ENCODE results near the gene TPRG1L.

TPRG1L gene

DNA sequence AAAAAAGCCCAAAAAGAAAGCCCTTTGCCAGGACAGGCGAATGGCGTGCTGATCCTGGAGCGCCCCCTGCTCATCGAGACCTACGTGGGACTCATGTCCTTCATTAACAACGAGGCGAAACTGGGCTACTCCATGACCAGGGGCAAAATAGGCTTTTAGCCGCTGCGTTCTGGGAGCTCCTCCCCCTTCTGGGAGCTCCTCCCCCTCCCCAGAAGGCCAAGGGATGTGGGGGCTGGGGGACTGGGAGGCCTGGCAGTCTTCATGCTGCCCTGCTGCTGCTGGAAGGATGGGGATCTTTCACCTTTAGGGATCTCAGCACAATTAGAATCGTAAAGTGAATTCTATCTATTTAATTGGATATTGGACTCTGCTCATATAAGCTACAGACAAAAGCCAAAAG, 3.6 kb downstream of the TPRG1L start:
- DNase-seq (ENCODE audit: low read depth), result no peak

DNA sequence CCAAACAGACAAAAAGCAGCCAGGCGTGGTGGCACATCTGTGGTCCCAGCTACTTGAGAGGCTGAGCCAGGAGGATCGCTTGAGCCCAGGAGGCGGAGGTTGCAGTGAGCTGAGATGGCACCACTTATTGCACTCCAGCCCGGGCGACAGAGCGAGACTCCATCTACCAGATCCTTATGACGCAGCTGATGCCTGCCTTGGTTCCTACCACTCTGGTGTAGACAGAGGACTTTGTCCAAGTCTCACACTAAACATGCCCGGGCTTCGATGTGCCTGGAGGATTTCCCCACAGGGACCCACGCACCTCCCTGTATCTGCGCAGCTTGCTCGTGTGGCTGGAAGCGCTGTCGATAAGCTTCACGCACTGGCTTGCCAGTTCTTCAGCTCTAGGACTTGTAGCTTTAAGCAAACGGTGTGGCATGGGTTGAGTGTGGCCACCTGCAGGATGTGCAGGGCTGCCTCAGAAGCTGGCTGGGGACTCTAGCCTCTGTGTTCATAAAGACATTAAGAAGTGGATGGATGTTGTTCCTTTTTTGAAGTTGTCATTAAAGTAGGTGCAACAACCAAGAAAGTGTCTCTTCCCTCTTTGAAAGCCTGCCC, 4.8 kb downstream of the TPRG1L start:
- DNase-seq (ENCODE audit: low read depth), result no peak

DNA sequence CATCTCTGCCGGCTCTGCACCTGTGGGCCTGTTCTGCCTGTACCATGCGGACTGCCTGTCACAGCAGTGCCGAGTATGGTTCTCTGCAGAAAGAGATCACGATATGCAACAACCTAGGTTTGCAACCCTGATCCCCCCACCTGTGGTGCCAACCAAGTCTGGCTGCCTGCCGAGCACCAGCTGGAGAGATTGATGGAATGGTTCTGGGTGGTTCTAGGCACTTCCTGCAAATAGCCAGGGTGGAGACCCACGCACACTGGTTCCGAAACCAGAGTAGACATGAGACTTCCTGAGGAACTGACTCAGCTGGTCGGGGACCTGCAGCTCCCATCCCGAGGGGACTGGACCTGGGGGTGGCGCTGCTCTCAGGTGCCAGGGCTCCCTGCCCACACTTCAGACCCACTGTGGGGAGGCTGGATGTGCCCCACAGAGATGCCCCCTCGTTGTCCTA, 5.4 kb downstream of the TPRG1L start:
- no peak for DNase-seq (ENCODE audit: low read depth)

DNA sequence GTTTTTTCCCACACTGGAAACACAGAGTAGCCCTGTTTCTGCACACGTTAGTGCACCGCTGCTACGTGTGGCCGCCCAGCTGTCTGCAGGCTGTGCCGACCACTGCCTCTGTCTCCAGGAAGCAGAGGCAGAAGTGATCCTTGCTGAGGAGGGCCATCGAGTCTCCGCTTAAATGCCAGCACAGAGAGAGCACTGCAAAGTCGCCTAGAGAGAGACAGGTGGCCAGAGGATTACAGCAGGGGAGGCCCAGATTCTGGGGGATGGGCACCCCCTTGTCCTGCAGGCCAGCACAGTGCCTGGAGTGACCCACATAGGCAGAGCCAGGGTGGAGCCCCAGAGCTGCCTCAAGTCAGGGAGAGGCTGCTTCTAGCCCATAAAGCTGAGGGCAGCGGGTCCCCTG, 6.1 kb downstream of the TPRG1L start:
- DNase-seq (ENCODE audit: low read depth), result no peak

DNA sequence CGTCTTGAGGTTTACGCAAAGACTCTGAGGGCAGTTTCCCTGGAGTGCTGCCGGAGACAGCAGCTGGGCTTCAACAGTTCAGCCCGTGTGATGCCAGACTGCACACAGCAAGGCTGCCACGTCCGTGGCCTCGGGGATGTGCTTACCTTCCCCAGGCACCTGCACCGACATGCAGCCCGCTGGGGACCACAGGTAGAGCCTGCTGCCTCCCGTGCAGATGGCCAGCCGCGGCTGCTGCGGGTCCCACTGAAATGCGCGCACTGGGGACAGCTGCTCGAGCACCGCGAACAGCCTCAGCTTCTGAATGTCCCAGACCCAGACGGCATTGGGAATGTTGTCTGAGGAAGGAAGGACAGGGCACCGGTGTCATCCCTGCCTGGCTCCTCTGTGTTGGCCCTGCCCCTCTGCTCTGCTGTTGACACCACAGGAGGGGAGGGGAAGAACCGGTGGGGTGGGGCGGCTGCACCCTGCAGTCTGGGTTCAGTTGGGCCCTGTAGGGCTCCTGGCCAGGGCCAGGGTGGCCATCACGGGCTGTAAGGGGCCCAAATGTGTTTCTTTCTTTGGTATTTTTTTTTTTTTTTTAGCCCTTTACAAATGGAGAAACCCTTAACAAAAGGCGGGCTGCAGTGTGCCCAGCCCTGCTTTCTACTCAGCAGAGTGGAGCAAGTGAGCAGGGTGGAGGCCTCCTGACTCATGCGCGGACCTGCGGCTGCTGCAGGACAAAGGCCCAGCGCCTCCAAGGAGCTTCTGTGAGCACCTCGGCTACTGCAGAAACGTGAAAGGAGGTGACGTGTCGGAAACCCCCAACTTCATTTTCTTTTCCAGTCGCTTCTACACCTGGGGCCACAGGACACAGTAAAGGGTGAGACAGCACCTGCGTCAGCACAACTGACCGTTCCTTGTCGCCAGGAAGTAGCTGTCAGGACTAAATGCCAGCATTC, 6.8 kb downstream of the TPRG1L start:
- DNase-seq (ENCODE audit: low read depth), result no peak

DNA sequence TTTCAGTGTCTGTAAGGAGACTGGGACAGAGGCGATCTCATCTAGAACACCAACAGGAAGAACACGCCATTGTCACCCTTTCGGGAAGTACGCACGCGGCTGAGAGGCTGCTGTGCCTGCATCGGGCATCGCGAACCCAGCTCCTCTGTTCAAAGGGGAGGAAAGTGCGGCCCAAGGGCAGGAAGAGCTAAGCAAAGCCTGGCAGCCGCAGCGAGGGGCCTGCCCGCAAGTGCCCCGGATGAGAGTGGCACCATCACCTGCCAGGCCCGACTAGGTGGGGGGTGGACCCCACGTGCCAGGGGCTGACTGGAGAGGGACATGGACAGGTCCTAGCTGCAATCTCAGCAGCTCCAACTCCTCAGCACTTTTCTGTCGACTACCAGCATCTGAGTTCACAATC, 7.5 kb downstream of the TPRG1L start:
- DNase-seq (ENCODE audit: low read depth), result no peak

DNA sequence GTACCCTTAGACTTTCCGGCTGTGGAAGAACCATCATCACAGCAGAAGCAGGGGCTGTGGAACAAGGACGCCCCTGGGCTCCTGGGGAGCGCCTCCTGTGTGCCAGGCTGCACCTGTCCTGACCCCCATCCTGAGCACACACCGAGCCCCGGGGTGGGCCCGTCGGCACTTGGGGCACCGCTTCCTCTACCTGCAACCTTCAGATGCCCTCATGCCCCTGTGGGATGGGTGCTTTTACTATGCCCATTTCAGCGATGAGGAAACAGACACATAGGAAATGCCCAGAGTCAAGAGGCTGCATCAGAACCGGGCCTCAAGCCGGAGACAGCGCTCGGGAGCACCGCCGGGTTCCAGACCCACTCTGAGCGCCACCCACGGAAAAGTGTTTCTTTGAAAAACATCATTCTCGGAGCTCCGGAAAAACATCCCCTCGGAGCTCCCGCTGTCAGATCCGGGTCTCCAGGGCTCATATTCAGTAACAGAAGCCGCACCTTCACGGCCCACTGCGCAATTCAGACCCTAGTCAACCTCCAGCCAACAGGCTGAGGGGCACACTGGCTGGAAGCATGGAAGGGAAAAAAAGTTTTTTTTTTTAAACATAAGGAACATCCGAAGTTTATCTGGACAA, 8.0 kb downstream of the TPRG1L start:
- DNase-seq (ENCODE audit: low read depth), result no peak

DNA sequence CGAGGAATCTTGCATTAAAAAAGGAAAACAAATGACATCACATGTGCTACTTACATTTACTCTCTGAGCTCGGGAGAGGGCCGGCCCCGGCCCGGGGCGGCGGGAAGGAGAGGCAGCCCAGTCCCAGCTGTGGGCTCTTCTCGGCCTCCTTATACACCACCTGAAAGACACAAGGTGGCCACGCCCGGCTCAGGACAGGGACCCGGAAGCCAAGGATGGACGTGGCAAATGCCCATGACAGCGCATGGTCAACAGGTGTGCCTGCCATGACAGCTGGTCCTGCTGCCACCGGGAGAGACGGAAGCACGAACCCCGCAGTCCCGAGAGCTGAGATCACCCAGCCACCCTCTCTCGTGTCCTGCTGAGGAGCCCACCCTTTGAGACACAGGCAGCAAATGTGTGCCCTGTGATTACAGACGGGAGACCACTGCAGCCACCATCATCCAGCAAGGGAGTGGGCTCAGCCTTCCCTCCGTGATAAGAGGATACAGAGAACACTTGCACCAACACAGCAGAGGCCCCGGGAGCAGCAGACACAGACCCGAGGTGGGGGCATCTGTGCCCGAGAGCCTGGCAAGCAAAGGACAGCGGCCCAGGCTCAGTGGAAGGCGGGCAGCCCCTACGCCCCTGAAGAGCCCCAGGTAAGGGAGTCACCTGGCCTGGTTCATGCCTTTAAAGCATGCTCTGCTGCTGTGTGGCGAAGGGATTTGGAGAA, 8.7 kb downstream of the TPRG1L start:
- DNase-seq (ENCODE audit: low read depth), result no peak

DNA sequence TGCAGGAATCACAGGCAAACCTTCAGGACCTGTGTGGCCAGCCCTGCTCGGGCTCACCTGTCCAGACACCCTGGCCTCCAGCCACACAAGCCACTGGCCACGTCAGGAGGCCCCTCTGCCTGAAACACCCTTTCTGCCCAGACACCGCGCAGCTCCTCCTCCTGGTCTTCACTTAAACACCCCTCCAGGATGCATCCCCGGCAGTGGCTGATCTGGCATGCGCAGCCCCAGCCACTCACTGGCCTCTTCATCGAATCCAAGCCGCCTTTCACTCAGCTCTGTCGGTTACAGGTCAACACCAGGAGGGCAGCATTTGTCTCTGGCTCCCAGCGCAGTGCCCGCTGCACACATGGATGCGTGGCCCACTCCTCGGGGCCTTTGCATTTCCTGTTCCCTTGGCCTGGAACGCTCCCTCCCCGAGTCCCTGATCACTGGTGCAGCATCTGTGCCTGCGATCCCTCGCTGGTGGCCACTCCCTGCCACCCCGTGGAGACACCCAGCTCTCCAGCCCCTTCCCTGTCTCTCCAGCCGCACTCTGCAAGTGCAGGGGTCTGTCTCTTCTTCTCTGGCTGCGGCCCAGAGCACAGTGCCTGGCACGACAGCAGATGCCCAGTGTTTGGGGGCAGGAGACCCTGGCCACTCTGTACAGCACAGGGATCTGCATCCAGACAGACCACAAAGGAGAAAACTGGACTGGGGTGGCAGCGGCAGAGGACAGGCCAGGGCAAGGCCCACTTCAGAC, 9.4 kb downstream of the TPRG1L start:
- DNase-seq (ENCODE audit: low read depth), result no peak

DNA sequence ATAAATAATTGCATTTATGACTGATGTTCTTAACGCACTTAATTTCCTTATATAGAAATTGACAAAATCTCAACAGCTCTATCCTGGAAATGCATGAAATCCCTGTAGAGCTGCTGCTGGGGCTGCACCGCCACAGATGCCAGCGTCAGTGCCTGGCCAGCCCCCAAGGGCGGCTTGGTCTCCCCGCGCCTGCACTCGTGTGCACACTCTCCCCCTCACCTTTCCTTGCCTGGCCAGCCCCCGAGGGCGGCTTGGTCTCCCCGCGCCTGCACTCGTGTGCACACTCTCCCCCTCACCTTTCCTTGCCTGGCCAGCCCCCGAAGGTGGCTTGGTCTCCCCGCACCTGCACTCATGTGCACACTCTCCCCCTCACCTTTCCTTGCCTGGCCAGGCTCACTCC, 11.3 kb downstream of the TPRG1L start:
- no peak for DNase-seq (ENCODE audit: low read depth)

DNA sequence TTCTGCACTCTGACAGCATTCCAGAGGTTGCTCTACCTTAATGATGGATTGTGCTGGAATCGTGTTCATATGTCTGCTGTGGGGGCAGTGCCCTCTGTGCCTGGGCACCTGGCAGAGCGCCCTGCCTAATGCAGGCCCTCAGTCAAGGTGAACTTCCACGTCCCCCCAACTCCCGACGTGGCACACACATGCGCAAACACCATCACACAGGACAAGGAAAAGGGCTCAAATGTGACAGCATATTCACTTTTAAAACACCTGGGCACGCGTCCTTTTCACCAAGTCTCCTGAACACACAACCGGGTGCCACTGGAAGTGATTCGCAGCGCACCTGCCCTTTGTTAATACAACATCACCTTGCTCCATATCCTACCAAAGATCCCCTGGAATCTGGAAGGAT, 11.7 kb downstream of the TPRG1L start:
- no peak for DNase-seq (ENCODE audit: low read depth)

DNA sequence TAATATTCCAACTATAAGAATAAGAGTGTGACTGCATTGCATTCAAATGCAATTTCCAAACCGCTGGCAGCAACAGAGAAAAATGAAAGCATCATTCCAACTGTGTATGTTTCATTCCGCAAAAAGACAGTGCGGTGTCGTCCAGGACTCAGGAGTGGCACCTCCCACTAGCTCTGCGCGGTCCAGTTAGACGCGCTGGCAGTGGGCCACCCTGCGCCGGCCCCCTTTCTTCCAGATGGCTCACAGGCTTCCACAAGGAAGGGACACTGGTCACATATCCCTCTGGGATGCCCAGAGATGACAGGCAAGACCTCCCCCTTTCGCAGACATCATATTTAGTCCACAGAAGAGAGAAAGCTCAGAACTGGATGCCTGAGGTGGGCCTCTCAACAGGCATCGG, 13.2 kb downstream of the TPRG1L start:
- no peak for DNase-seq (ENCODE audit: low read depth)

DNA sequence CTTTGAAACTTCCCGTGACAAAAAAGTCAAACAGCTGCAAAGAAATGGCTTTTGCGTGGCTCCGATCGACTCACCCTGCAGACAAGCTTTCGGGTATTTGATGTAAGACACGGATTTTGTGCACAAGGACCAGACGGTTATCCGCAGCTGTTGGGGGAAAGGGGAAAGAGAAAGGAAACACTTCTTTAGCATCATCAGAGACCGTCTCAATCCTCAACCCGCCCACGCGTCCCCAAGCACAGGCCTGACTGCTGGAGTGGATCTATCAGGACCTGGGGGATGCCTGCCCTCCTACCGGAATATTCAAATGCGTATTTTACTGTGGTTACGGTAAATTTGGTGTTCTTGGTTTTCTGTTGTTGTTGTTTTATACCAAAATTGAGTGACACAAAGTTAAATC, 13.9 kb downstream of the TPRG1L start:
- DNase-seq (ENCODE audit: low read depth), result no peak

DNA sequence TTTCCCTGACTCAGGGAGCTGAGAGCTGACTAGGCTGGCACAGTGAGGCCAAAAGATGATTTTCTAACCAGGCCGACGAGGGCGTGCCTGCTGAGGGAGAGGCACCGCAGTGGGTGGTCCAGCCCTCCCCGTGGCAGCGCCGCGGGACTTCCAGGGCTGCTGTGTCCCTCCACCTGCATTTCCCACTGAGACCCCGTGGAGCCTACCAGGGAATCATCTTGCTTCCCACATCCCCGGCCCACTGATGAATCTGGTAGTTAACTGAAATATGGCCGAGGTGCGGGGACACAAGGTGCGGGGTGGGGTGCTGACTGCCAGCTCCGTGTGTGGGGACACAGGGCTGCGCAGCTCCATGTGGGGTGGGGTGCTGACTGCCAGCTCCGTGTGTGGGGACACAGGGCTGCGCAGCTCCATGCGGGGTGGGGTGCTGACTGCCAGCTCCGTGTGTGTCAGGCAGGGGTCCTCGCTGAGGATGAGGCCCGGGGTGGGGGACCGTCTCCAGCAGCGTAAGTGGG, 14.6 kb downstream of the TPRG1L start:
- DNase-seq (ENCODE audit: low read depth), result no peak

DNA sequence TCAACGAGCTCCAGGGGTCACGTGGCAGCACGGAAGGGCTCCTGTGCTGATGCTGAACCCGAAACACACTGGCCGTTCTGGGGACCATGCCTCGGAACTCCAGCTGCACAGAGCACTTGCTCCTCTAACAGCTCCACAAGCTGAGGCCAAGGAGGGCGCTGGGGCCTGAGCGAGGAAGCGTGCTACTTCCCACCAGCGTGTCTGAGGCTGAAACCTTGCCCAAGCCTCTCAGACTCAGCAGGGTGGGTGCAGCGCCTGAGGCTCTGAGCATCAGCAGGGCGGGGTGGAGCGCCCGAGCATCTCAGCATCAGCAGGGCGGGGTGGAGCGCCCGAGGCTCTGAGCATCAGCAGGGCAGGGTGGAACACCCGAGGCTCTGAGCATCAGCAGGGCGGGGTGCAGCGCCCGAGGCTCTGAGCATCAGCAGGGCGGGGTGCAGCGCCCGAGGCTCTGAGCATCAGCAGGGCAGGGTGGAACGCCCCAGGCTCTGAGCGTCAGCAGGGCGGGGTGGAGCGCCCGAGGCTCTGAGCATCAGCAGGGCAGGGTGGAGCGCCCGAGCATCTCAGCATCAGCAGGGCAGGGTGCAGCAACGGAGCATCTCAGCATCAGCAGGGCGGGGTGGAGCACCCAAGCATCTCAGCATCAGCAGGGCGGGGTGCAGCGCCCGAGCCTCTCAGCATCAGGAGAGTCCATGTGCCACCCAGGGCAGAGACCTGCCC, 15.5 kb downstream of the TPRG1L start:
- DNase-seq (ENCODE audit: low read depth), result no peak

DNA sequence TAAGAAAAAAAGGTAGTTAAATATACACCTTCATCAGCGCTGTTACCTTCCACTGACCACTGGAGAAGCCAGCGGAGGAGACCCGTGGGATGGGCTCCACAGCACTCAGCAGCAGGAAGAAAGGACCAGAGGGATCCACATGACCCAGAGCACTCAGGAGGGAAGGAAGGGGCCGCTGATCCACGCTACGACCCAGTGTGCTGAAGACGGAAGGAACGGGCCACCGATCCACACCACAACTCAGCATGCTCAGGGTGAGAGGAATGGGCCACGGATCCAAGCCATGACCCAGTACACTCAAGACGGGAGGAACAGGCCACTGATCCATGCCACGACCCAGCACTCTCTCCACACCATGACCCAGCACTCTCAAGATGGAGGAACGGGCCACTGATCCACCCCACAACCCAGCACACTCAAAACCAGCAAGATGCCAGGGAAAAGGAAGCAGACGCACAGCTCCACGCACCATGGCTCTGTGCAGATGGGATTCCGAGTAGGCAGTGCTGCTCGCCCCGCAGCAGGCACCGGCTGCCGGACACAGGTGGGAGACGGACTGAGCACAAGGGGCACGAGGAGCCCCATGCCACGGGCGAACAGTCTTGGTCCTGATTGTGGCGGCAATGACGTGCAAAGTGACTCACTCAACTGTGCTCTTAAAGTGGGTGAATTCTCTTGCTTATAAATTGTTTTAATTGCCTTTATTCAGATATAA, 16.4 kb downstream of the TPRG1L start:
- DNase-seq (ENCODE audit: low read depth), result no peak

DNA sequence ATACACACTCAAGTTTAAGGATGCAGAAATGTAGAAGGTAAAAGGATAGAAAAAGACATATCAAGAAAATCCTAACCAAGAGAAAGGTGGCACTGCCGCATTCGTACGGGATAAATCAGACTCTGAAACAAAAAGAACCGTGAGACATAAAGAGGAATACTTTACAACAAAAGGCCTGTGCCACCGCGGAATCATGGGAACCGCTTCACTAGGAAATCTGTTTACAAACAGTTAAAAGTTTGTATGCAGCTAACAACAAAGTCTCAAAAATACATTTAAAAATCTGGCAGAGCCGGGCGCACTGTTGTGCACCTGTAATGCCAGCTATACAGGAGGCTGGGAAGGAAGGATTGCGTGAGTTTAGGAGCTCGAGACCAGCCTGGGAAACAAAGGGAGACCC, 17.0 kb downstream of the TPRG1L start:
- DNase-seq (ENCODE audit: low read depth), result no peak

DNA sequence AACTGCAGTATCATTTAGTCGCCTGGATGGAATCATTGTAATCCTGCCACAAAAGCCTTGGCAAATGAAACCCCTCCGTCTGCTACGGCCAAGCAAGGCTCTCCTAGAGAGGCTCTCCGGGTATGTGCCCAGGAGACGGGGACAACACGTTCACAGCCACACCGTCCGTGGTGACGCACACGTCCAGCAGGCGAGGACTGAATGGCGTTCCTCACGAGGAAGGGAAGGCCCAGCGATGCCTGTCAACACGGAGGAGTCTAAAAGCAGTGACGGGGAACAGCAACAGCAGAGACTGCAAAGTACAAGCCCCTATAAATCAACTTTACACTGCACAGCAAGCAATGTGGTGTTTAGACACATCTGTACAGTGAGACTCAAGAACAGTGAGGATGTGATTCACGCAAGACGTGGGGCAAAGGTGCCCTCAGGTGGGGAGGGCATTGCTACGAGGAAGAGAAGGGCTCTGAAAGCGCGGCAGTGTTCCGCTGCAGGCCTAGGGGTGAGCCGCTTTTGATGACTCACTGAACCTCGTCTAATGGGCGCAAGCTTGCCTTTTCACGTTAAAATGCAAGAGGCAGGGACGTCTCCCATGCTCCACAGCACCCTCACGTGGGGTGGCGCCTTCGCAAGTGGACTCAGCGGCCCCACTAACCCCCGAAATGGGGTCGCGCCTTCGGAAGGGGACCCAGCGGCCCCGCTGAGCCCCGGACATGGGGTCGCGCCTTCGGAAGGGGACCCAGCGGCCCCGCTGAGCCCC, 18.3 kb downstream of the TPRG1L start:
- DNase-seq (ENCODE audit: low read depth), result no peak

DNA sequence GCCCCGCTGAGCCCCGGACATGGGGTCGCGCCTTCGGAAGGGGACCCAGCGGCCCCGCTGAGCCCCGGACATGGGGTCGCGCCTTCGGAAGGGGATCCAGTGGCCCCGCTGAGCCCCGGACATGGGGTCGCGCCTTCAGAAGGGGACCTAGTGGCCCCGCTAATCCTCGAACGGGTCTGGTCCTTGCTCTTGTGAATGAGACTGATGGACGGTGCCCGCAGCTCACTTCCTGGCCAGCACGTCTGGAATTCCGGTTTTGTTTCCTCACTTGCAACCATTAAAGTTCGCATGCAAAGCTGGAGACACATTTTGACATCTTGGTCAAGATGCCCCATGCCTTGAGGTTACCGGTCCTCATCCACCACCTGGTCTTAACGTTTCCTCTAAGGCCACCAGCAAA, 19.5 kb downstream of the TPRG1L start:
- DNase-seq (ENCODE audit: low read depth), result no peak
